Sigmoid colon (tissue), 7 donors: ENCODE data around the gene GNRH2. TPM values are rescaled to one million over a fixed set of nuclear protein-coding genes. Genes with fewer than 3 reads are reported as not detected.
A peak's percentile ranks its signal among the peaks of the same experiment; 100 is the strongest.
"Not testable (repeated sequence)": the region's sequence is repeated elsewhere in the genome, so short reads cannot be mapped to it uniquely, and the experiment has no call there.

Source experiments
- DNase-seq: peaks from one replicate; pipeline ENCODE4 v3.0.0-alpha.2; 2019
- H3K27ac ChIP-seq, 4 donors: fragments of 200-600 bp; sonication (generic); one replicate each; pipeline ENCODE4 v1.5.1; 2016 to 2019; ENCODE audit warnings: mild to moderate bottlenecking in 1 of 4
- H3K27me3 ChIP-seq, 3 donors: fragments of 200-600 bp; sonication (generic); one replicate each; pipeline ENCODE4 v1.5.1; 2019; ENCODE audit warnings: mild to moderate bottlenecking in 1 of 3
- H3K36me3 ChIP-seq, 4 donors: fragments of 200-600 bp; sonication (generic); one replicate each; pipeline ENCODE4 v1.5.1; 2016 to 2019
- H3K4me1 ChIP-seq, 4 donors: fragments of 200-600 bp; sonication (generic); one replicate each; pipeline ENCODE4 v1.5.1; 2017 to 2019
- H3K4me3 ChIP-seq, 4 donors: fragments of 200-600 bp; sonication (generic); one replicate each; pipeline ENCODE4 v1.5.1; 2017 to 2019; ENCODE audit warnings: mild to moderate bottlenecking in 2 of 4, moderate library complexity in 1 of 4
- H3K9me3 ChIP-seq, 4 donors: fragments of 200-600 bp in 3 of 4; sonication (generic) in 3 of 4; one replicate each; pipeline versions ENCODE4 v1.5.1 to v1.6.1; 2013 to 2019
- CTCF ChIP-seq, 4 experiments: fragments of 450-650 bp in 3 of 4; fragments of 200-600 bp in 1 of 4; IDR thresholded peaks; one replicate each; pipeline ENCODE4 v1.5.1; 2016 to 2019; ENCODE audit warnings: antibody characterized with exemption in 4 of 4, mild to moderate bottlenecking in 3 of 4, moderate library complexity in 2 of 4
- EP300 ChIP-seq, 4 donors: sonication (generic); formaldehyde crosslinking; IDR thresholded peaks; one replicate each; pipeline ENCODE4 v1.6.1; 2017; ENCODE audit warnings: antibody characterized with exemption in 4 of 4
- POLR2A ChIP-seq, 2 donors: fragments of 450-650 bp; IDR thresholded peaks; one replicate each; pipeline ENCODE4 v1.6.1; 2016; ENCODE audit warnings: antibody characterized with exemption in 2 of 2, mild to moderate bottlenecking in 2 of 2, moderate library complexity in 2 of 2
- POLR2AphosphoS5 ChIP-seq, 4 donors: sonication (generic); formaldehyde crosslinking; IDR thresholded peaks; one replicate each; pipeline ENCODE4 v1.6.1; 2017; ENCODE audit warnings: antibody characterized with exemption in 4 of 4
- WGBS, 2 donors: extraction: QIAGEN DNeasy Blood & Tissue Kit; methylation state at CpG; one replicate each; pipeline ENCODE4 v1.1.7; 2013; 5-methylcytosine and 5-hydroxymethylcytosine counted together
- intact Hi-C: fragments of 100-400 bp; cut with DNase I; formaldehyde crosslinking; loops from one replicate; pipeline ENCODE4 v1.15.1; 2023
- polyA plus RNA-seq, 3 donors: library from polyadenylated mRNA; stranded (reverse); fragments of 200-250 nt; gene quantifications; one replicate each; pipeline ENCODE4 v1.2.3, GENCODE V29; 2013
- total RNA-seq, 4 donors: library from RNA; depleted of rRNA; stranded (reverse); fragments of >200 nt; gene quantifications; one replicate each; pipeline ENCODE4 v1.1.0, GENCODE V29; 2016
- donor health status: healthy with polysubstance abuse.
- donor health status: Bipolar disorder and iron deficiency.
- donor health status: healthy.

The GNRH2 gene
- total and polyA plus RNA-seq, 7 donors = 0.34 to 8.4 (median 1.6) TPM; not detected in 4

- TF ChIP-seq CTCF (IDR thresholded peaks at IDR 0.05) (no peak), EP300 (IDR thresholded peaks at IDR 0.05) (no peak), POLR2A (IDR thresholded peaks at IDR 0.05) (no peak), POLR2AphosphoS5 (IDR thresholded peaks at IDR 0.05) (no peak)
- H3K27me3 ChIP-seq = no peaks in the 10 kb centered on the region
- peak overlapping the region; percentile 74 to 95 (median 86) for H3K4me3 ChIP-seq
- H3K9me3 ChIP-seq = no peaks in the 10 kb centered on the region
- no peak for DNase-seq
- intact Hi-C loops = loop anchor here (5.0 kb wide), 2 partner anchors 125 to 395 kb away; partner anchors contain the start of genes LZTS3 and NOP56
- H3K4me1 ChIP-seq = peaks cover 0 to 19% (median 18%) of the 10 kb centered on the region in 4 donors
- WGBS, 2 donors = 28 to 42% methylated on average over 39 of the region's 39 CpGs
- H3K27ac ChIP-seq = peak overlapping the region; percentile 86 to 92 (median 89)
- H3K36me3 ChIP-seq = peaks cover 0 to 33% (median 14%) of the 10 kb centered on the region in 4 donors
Observed at GRCh38 chr20:3046677-3047462, 3.4 kb downstream of the GNRH2 start.

DNA sequence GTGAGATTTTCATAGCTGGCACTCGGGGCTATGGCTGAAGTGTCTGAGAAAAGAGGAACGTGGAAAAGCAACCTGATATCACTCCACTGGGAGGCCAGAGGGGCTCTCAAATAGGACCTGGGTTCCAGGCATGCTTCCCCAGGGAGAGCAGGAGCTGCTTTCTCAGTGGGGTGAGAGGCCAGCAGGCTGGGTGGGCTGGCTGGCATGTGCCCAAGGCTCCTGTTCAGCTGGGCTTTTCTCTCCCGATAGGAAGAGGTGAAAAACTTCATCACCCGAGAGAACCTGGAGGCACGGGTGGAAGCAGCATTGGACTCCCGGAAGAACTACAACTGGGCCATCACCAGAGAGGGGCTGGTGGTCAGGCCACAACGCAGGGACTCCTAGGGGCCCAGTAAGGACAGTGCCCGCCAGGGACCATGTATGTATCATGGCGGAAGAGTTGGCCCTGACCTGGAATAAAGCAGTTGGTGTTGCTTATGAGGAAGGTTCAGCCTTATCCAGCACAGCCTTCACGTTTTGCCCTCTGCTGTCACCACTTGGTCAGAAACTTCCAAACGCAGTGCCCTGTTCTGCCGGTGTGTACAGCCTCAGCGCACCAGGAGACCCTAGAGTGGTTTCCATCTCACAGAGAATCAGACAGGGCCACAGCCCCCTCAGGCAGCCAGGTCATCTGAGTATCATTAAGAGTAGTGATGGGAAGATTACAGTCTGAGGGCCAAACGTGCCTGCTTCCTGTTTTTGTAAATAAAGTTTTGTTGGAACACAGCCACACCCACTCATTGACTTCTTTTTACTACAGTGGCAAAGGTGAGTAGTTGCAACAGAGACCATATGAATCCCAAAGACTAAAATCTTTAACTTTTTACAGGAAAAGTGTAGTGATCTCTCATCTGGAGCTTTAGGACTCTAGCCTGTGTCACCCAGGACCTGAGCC lies 4.3 kb downstream of the GNRH2 start:
- DNase-seq = no peak
- WGBS, 2 donors = 86 to 89% methylated on average over 14 of the region's 14 CpGs
- Histone ChIP-seq H3K4me1 (peaks cover 0 to 19% (median 18%) of the 10 kb centered on the region in 4 donors), H3K36me3 (peaks cover 0 to 33% (median 14%) of the 10 kb centered on the region in 4 donors), H3K4me3 (peak overlapping the region in 1 of 4 donors; percentile 90), H3K27me3 (no peaks in the 10 kb centered on the region), H3K27ac (no peak overlapping the region), H3K9me3 (no peaks in the 10 kb centered on the region)
- intact Hi-C loops = loop anchor here (5.0 kb wide), 2 partner anchors 125 to 395 kb away; partner anchors contain the start of genes LZTS3 and NOP56
- TF ChIP-seq POLR2A (IDR thresholded peaks at IDR 0.05) (no peak), POLR2AphosphoS5 (IDR thresholded peaks at IDR 0.05) (no peak), EP300 (IDR thresholded peaks at IDR 0.05) (no peak), CTCF (IDR thresholded peaks at IDR 0.05) (no peak)

GRCh38 chr20:3051385-3052019 lies 8.1 kb downstream of the GNRH2 start:
- no peak overlapping the region for H3K4me3 ChIP-seq
- WGBS, 2 donors = 72% methylated on average over 7 of the region's 7 CpGs
- H3K36me3 ChIP-seq = peaks cover 0 to 33% (median 14%) of the 10 kb centered on the region in 4 donors
- no peaks in the 10 kb centered on the region for H3K27me3 ChIP-seq
- H3K27ac ChIP-seq = no peak overlapping the region
- H3K4me1 ChIP-seq = peaks cover 0 to 13% (median 11%) of the 10 kb centered on the region in 4 donors
- intact Hi-C loops = no loop called here
- TF ChIP-seq EP300 (IDR thresholded peaks at IDR 0.05) (no peak), CTCF (IDR thresholded peaks at IDR 0.05) (no peak), POLR2AphosphoS5 (IDR thresholded peaks at IDR 0.05) (no peak), POLR2A (IDR thresholded peaks at IDR 0.05) (no peak)
- no peak for DNase-seq
- H3K9me3 ChIP-seq = no peaks in the 10 kb centered on the region

- WGBS, 2 donors = 89 to 93% methylated on average over 3 of the region's 3 CpGs
- H3K27ac ChIP-seq = no peak overlapping the region
- intact Hi-C loops = no loop called here
- no peaks in the 10 kb centered on the region for H3K4me1 ChIP-seq
- H3K9me3 ChIP-seq = no peaks in the 10 kb centered on the region
- H3K36me3 ChIP-seq = no peaks in the 10 kb centered on the region
- DNase-seq = no peak
- H3K4me3 ChIP-seq = no peak overlapping the region
- TF ChIP-seq POLR2A (IDR thresholded peaks at IDR 0.05) = no peak
- no peak for TF ChIP-seq POLR2AphosphoS5 (IDR thresholded peaks at IDR 0.05)
- TF ChIP-seq EP300 (IDR thresholded peaks at IDR 0.05) = no peak
- TF ChIP-seq CTCF (IDR thresholded peaks at IDR 0.05) = no peak
- no peaks in the 10 kb centered on the region for H3K27me3 ChIP-seq
Observed at GRCh38 chr20:3059489-3059888, 16.1 kb downstream of the GNRH2 start.

DNA sequence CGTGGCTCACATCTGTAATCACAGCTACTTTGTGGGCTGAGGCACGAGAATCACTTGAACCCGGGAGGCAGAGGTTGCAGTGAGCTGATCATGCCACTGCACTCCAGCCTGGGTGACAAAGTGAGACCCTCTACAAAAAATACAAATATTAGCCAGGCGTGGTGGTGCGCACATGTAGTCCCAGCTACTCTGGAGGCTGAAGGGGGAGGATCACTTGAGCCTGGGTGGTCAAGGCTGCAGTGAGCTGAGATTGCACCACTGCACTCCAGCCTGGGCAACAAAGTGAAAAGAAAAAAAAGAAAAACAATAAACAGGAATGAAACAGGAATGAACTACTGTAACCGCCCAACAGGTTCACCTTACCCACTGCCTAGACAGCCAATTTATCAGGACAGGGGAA lies 20.7 kb downstream of the GNRH2 start:
- H3K36me3 ChIP-seq, H3K4me3 ChIP-seq, H3K9me3 ChIP-seq, DNase-seq, intact Hi-C loops, H3K27ac ChIP-seq, H3K4me1 ChIP-seq, H3K27me3 ChIP-seq: not testable (repeated sequence)
- WGBS, 2 donors = 77 to 85% methylated on average over 6 of the region's 6 CpGs
